Measurements from ENCODE around the gene UQCRC1.

- TF ChIP-seq CTCF (IDR thresholded peaks at IDR 0.05 in 4 of 5, conservative IDR thresholded peaks at IDR 0.05 in 1 of 5) (no peak), POLR2A (IDR thresholded peaks at IDR 0.05) (no peak)
These were observed 54.1 kb downstream of the UQCRC1 start for GRCh38 chr3:48555231-48555948.

All from gastrocnemius medialis (tissue), 4 donors.